Measurements from ENCODE around the gene NAV1.
"Not testable (repeated sequence)": the region's sequence is repeated elsewhere in the genome, so short reads cannot be mapped to it uniquely, and the experiment has no call there.

Gene NAV1

GRCh38 chr1:201566529-201566823, 27.5 kb downstream of the NAV1 start:
- DNase-seq: no peak

GRCh38 chr1:201566933-201567801, 28.2 kb downstream of the NAV1 start:
- DNase-seq: no peak

GRCh38 chr1:201568265-201568664, 29.3 kb downstream of the NAV1 start:
- no peak for DNase-seq

GRCh38 chr1:201568859-201569294, 29.9 kb downstream of the NAV1 start:
- no peak for DNase-seq

- DNase-seq: no peak
Measured at GRCh38 chr1:201570181-201570885, 31.4 kb downstream of the NAV1 start.

- no peak for DNase-seq
Measured at GRCh38 chr1:201570886-201571624, 32.1 kb downstream of the NAV1 start.

GRCh38 chr1:201573030-201573429, 34.1 kb downstream of the NAV1 start:
- no peak for DNase-seq

- no peak for DNase-seq
Measured at GRCh38 chr1:201573923-201574322, 35.0 kb downstream of the NAV1 start.

GRCh38 chr1:201575912-201576311, 37.0 kb downstream of the NAV1 start:
- no peak for DNase-seq

- DNase-seq: no peak
Measured at GRCh38 chr1:201576914-201577313, 38.0 kb downstream of the NAV1 start.

GRCh38 chr1:201578008-201578888, 39.3 kb downstream of the NAV1 start:
- no peak for DNase-seq

- DNase-seq: not testable (repeated sequence)
Measured at GRCh38 chr1:201581371-201581770, 42.4 kb downstream of the NAV1 start.

GRCh38 chr1:201582705-201583442, 43.9 kb downstream of the NAV1 start:
- no peak for DNase-seq

GRCh38 chr1:201583663-201584062, 44.7 kb downstream of the NAV1 start:
- DNase-seq: no peak

GRCh38 chr1:201584471-201585092, 45.7 kb downstream of the NAV1 start:
- no peak for DNase-seq

- no peak for DNase-seq
Measured at GRCh38 chr1:201585093-201585483, 46.2 kb downstream of the NAV1 start.

- DNase-seq: no peak
Measured at GRCh38 chr1:201585901-201586300, 47.0 kb downstream of the NAV1 start.

GRCh38 chr1:201586806-201587205, 47.9 kb downstream of the NAV1 start:
- no peak for DNase-seq

- DNase-seq: no peak
Measured at GRCh38 chr1:201587729-201588128, 48.8 kb downstream of the NAV1 start.

All from femur (tissue), 1 donor.